ENCODE results near the gene CACHD1. TPM values are rescaled to one million over a fixed set of nuclear protein-coding genes. Genes with fewer than 3 reads are reported as not detected.

CACHD1 gene
- polyA plus RNA-seq, 5 donors: 24.5 to 35.7 (median 34.4) TPM

- DNase-seq: no peak
Measured at GRCh38 chr1:64522740-64523139, 52.8 kb downstream of the CACHD1 start.

GRCh38 chr1:64523413-64524337, 53.7 kb downstream of the CACHD1 start:
- no peak for DNase-seq

- DNase-seq: no peak
Measured at GRCh38 chr1:64524614-64525013, 54.7 kb downstream of the CACHD1 start.

GRCh38 chr1:64525116-64525686, 55.3 kb downstream of the CACHD1 start:
- DNase-seq: no peak

GRCh38 chr1:64526312-64526711, 56.4 kb downstream of the CACHD1 start:
- no peak for DNase-seq

GRCh38 chr1:64527165-64527564, 57.2 kb downstream of the CACHD1 start:
- no peak for DNase-seq

- no peak for DNase-seq
Measured at GRCh38 chr1:64527786-64528185, 57.9 kb downstream of the CACHD1 start.

GRCh38 chr1:64530969-64531692, 61.2 kb downstream of the CACHD1 start:
- DNase-seq: no peak

GRCh38 chr1:64532646-64533045, 62.7 kb downstream of the CACHD1 start:
- no peak for DNase-seq

GRCh38 chr1:64535938-64536835, 66.3 kb downstream of the CACHD1 start:
- DNase-seq: no peak

GRCh38 chr1:64536836-64537490, 67.0 kb downstream of the CACHD1 start:
- no peak for DNase-seq

- no peak for DNase-seq
Measured at GRCh38 chr1:64537942-64538341, 68.0 kb downstream of the CACHD1 start.

GRCh38 chr1:64538389-64538788, 68.5 kb downstream of the CACHD1 start:
- no peak for DNase-seq

GRCh38 chr1:64539289-64539688, 69.4 kb downstream of the CACHD1 start:
- no peak for DNase-seq

- peak; percentile 49 for DNase-seq
Measured at GRCh38 chr1:64539781-64540218, 69.9 kb downstream of the CACHD1 start.

GRCh38 chr1:64540265-64540791, 70.4 kb downstream of the CACHD1 start:
- DNase-seq: peak; percentile 31 to 50

- DNase-seq: no peak
Measured at GRCh38 chr1:64542118-64542517, 72.2 kb downstream of the CACHD1 start.

- no peak for DNase-seq
Measured at GRCh38 chr1:64543831-64544230, 73.9 kb downstream of the CACHD1 start.

GRCh38 chr1:64545118-64545843, 75.4 kb downstream of the CACHD1 start:
- DNase-seq: no peak

- DNase-seq: no peak
Measured at GRCh38 chr1:64546013-64546412, 76.1 kb downstream of the CACHD1 start.

Data from right lung (tissue), 5 donors.